Measurements from ENCODE around the gene TAAR8. TPM values are rescaled to one million over a fixed set of nuclear protein-coding genes. Genes with fewer than 3 reads are reported as not detected.
"Not testable (repeated sequence)": the region's sequence is repeated elsewhere in the genome, so short reads cannot be mapped to it uniquely, and the experiment has no call there.

Gene TAAR8
- total RNA-seq, 3 donors from 2014 or later, result not detected

- TF ChIP-seq POLR2AphosphoS5 (IDR thresholded peaks at IDR 0.05), result no peak
- TF ChIP-seq CTCF (IDR thresholded peaks at IDR 0.05), result no peak
- TF ChIP-seq POLR2A (IDR thresholded peaks at IDR 0.05), result no peak
- Histone ChIP-seq H3K27ac (no peak overlapping the region), H3K9me3 (no peaks in the 10 kb centered on the region), H3K4me1 (no peaks in the 10 kb centered on the region), H3K4me3 (no peak overlapping the region), H3K36me3 (no peaks in the 10 kb centered on the region), H3K27me3 (no peaks in the 10 kb centered on the region)
- intact Hi-C loops (cut with DNase I; ENCODE audit: low total_unique reads), result no loop called here
- DNase-seq (ENCODE audit: low spot score in 2 of 2), result no peak
Observed at GRCh38 chr6:132592855-132593254, 40.4 kb downstream of the TAAR8 start.

- H3K27me3 ChIP-seq, result no peaks in the 10 kb centered on the region
- H3K9me3 ChIP-seq, result no peaks in the 10 kb centered on the region
- no peaks in the 10 kb centered on the region for H3K4me1 ChIP-seq
- H3K36me3 ChIP-seq, result no peaks in the 10 kb centered on the region
- no peak overlapping the region for H3K27ac ChIP-seq
- intact Hi-C loops (cut with DNase I; ENCODE audit: low total_unique reads), result no loop called here
- no peak for TF ChIP-seq CTCF (IDR thresholded peaks at IDR 0.05)
- no peak overlapping the region for H3K4me3 ChIP-seq
- no peak for DNase-seq (ENCODE audit: low spot score in 2 of 2)
Observed at GRCh38 chr6:132596201-132596600, 43.7 kb downstream of the TAAR8 start.

GRCh38 chr6:132598473-132598872 lies 46.0 kb downstream of the TAAR8 start:
- H3K27me3 ChIP-seq, result no peaks in the 10 kb centered on the region
- intact Hi-C loops (cut with DNase I; ENCODE audit: low total_unique reads), result no loop called here
- H3K36me3 ChIP-seq, result no peaks in the 10 kb centered on the region
- no peak for TF ChIP-seq POLR2AphosphoS5 (IDR thresholded peaks at IDR 0.05)
- TF ChIP-seq POLR2A (IDR thresholded peaks at IDR 0.05), result no peak
- TF ChIP-seq CTCF (IDR thresholded peaks at IDR 0.05), result no peak
- H3K4me1 ChIP-seq, result no peaks in the 10 kb centered on the region
- no peak overlapping the region for H3K27ac ChIP-seq
- H3K4me3 ChIP-seq, result no peak overlapping the region
- no peak for DNase-seq (ENCODE audit: low spot score in 2 of 2)
- H3K9me3 ChIP-seq, result no peaks in the 10 kb centered on the region

GRCh38 chr6:132600900-132601299 lies 48.4 kb downstream of the TAAR8 start:
- H3K9me3 ChIP-seq; H3K36me3 ChIP-seq; DNase-seq (ENCODE audit: low spot score in 2 of 2); H3K27me3 ChIP-seq; intact Hi-C loops (cut with DNase I; ENCODE audit: low total_unique reads); H3K4me3 ChIP-seq; H3K27ac ChIP-seq; H3K4me1 ChIP-seq: not testable (repeated sequence)

Other genes starting within 250 kb of the TAAR8 start
- 1 to 10 TPM; 1.8 to 2.9 (median 1.9) TPM for gene MOXD1, start 151.2 kb upstream of the TAAR8 start, total RNA-seq
- 10 to 100 TPM; 28.5 to 67.4 (median 37.8) TPM for gene STX7, start 39.6 kb upstream of the TAAR8 start, total RNA-seq
- gene TAAR9, start 14.4 kb upstream of the TAAR8 start, total RNA-seq, result not detected
- gene TAAR6, start 17.6 kb downstream of the TAAR8 start, total RNA-seq, result not detected
- not detected for gene TAAR5, start 37.1 kb downstream of the TAAR8 start, total RNA-seq
- gene TAAR2, start 71.6 kb downstream of the TAAR8 start, total RNA-seq, result not detected
- gene TAAR1, start 106.5 kb downstream of the TAAR8 start, total RNA-seq, result not detected
- 1 to 10 TPM in 2 of 3 donors, under 1 TPM in 1; 0.98 to 8.6 (median 2.6) TPM for gene VNN1, start 161.4 kb downstream of the TAAR8 start, total RNA-seq
- gene VNN2, start 205.2 kb downstream of the TAAR8 start, total RNA-seq, result 1 to 10 TPM; 1.8 to 3.5 (median 2.9) TPM
- 10 to 100 TPM in 2 of 3 donors, 1 to 10 TPM in 1; 8.2 to 14.6 (median 14.1) TPM for gene SLC18B1, start 246.0 kb downstream of the TAAR8 start, total RNA-seq